ENCODE measurements around the gene NCAPH2.

GRCh38 chr22:50563413-50564160 is 55.6 kb downstream of the NCAPH2 start:
- TF ChIP-seq CTCF (IDR thresholded peaks at IDR 0.05; ENCODE audit: low read depth, low read length, poor library complexity, severe bottlenecking) (no peak), EZH2phosphoT487 (IDR thresholded peaks at IDR 0.05; ENCODE audit: borderline replicate concordance, low read length) (0 out of 2 replicates have a peak, but pooled peaks have one; percentile 31)
